Activated B cell treated with CpG ODN at 0.5 μM for 24 hours (primary cell): ENCODE data around the gene TEX52. TPM values are rescaled to one million over a fixed set of nuclear protein-coding genes. Genes with fewer than 3 reads are reported as not detected.
A peak's percentile ranks its signal among the peaks of the same experiment; 100 is the strongest.

Source experiments
- ATAC-seq: fragments of 200-7000 bp; cut with Tn5 transposase; one replicate; pipeline ENCODE4 v1.10.0; 2021; ENCODE audit warnings: low read depth, mild to moderate bottlenecking, moderate library complexity
- CTCF ChIA-PET: fragments of 350-600 bp; sonication (Branson Sonifier 250); formaldehyde crosslinking; loops from one replicate; lab custom pipeline; 2021; ENCODE audit warnings: antibody characterized with exemption; lab: Charles Lee
- POLR2A ChIA-PET: fragments of 350-600 bp; sonication (Branson Sonifier 250); formaldehyde crosslinking; loops from one replicate; lab custom pipeline; 2021; ENCODE audit warnings: antibody characterized with exemption; lab: Charles Lee
- DNase-seq: peaks from one replicate; pipeline ENCODE4 v3.0.0; 2022
- H3K27ac Mint-ChIP-seq: one replicate; pipeline ENCODE4 v1.8.0; 2020; ENCODE audit warnings: mixed read lengths
- H3K27me3 Mint-ChIP-seq: one replicate; pipeline ENCODE4 v1.8.0; 2021; ENCODE audit warnings: mixed read lengths
- H3K36me3 Mint-ChIP-seq: one replicate; pipeline ENCODE4 v1.8.0; 2021; ENCODE audit warnings: low read depth, mixed read lengths
- H3K4me1 Mint-ChIP-seq: one replicate; pipeline ENCODE4 v1.8.0; 2021; ENCODE audit warnings: mixed read lengths
- H3K4me3 Mint-ChIP-seq: one replicate; pipeline ENCODE4 v1.8.0; 2020; ENCODE audit warnings: mild to moderate bottlenecking, mixed read lengths
- H3K9me3 Mint-ChIP-seq: one replicate; pipeline ENCODE4 v1.8.0; 2020; ENCODE audit warnings: mixed read lengths
- intact Hi-C: fragments of 100-400 bp; cut with micrococcal nuclease; formaldehyde crosslinking; loops from one replicate; pipeline ENCODE4 v1.15.1; 2024
- total RNA-seq: library from RNA; stranded (reverse); gene quantifications from 2 replicates; pipeline ENCODE4 v1.2.3, GENCODE V29; 2022
- TF ChIP-seq, protein P1 (sequence below): fragments of 200-600 bp; IDR thresholded peaks from one replicate; pipeline ENCODE4 v1.8.0; 2022; ENCODE audit warnings: antibody characterized with exemption, mild to moderate bottlenecking

Gene TEX52
- total RNA-seq, 1 donor from 2014 or later, result not detected

DNA sequence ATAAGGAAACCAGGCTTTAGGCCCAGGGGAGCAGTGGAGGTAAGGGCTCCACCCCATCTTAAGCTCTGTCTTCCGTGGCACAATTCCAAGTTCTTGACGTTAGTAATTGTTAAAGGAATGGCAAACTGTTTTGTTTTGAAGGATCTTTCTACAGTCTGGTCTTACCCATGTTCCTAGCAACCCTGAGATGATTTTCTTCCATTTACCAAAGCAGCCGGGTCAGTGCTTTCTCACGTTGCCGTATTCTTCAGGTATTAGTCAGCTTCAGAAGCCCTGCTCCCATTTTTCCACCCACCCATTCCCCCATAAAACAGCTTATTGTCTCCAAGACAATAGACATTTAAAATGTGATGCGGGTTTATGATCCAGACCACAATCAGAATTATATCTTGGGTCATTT is 32.3 kb downstream of the TEX52 start:
- TF ChIP-seq, protein P1, sequence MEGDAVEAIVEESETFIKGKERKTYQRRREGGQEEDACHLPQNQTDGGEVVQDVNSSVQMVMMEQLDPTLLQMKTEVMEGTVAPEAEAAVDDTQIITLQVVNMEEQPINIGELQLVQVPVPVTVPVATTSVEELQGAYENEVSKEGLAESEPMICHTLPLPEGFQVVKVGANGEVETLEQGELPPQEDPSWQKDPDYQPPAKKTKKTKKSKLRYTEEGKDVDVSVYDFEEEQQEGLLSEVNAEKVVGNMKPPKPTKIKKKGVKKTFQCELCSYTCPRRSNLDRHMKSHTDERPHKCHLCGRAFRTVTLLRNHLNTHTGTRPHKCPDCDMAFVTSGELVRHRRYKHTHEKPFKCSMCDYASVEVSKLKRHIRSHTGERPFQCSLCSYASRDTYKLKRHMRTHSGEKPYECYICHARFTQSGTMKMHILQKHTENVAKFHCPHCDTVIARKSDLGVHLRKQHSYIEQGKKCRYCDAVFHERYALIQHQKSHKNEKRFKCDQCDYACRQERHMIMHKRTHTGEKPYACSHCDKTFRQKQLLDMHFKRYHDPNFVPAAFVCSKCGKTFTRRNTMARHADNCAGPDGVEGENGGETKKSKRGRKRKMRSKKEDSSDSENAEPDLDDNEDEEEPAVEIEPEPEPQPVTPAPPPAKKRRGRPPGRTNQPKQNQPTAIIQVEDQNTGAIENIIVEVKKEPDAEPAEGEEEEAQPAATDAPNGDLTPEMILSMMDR, result no peak
- DNase-seq (no peak), ATAC-seq (no peak)
- H3K27me3 Mint-ChIP-seq, result no peaks in the 10 kb centered on the region
- H3K27ac Mint-ChIP-seq, result no peak overlapping the region
- H3K9me3 Mint-ChIP-seq, result no peaks in the 10 kb centered on the region
- peaks cover 91% of the 10 kb centered on the region for H3K36me3 Mint-ChIP-seq
- POLR2A ChIA-PET, result no interaction called here
- H3K4me3 Mint-ChIP-seq, result no peak overlapping the region
- CTCF ChIA-PET, result no interaction called here
- intact Hi-C loops, result no loop called here
- H3K4me1 Mint-ChIP-seq, result no peaks in the 10 kb centered on the region

DNA sequence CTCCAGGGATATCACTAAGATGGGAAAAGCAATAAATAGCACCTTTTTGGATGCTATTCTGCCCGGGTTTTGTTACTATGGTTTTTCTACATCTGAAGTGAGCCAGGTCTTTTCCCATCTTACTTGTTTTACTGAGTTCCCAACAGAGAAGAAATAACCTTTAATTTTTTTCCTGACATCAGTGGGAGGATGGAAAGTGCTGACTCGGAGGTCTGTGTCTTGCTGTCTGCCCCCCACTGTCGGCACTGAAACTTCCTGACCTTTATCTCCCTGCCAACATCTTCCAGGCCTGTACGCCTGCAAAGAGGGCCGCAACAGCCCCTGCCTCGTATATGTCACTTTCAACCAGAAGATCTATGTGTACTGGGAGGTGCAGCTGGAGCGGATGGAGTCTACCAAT is 33.4 kb downstream of the TEX52 start:
- Mint-ChIP-seq H3K27ac (no peak overlapping the region), H3K27me3 (no peaks in the 10 kb centered on the region), H3K36me3 (peaks cover 89% of the 10 kb centered on the region), H3K4me1 (no peaks in the 10 kb centered on the region), H3K4me3 (no peak overlapping the region), H3K9me3 (no peaks in the 10 kb centered on the region)
- intact Hi-C loops, result no loop called here
- ChIA-PET CTCF (no interaction called here), POLR2A (no interaction called here)
- ATAC-seq, result no peak
- TF ChIP-seq, protein P1, result no peak
- DNase-seq, result no peak

DNA sequence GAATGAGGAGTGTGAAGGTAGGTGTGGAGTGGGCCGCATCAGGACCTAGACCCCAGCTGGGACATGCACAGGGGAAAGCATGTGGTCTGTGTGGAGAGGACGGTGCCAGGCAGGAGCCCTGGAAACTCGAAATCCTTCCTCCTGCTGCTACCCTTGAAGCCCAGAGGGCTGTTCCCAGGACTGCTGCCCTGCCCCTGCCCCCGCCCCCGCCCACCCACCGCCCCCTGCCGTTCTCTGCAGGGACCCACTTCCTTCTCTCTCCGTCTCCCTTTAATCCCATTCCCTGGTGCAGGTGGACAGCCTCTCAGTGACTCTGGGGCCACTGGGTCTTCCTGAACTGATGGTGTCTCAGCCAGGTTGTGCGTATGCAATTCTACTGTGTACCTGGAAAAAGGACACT is 36.4 kb downstream of the TEX52 start:
- no peak overlapping the region for H3K4me3 Mint-ChIP-seq
- ATAC-seq (no peak), DNase-seq (no peak)
- H3K27me3 Mint-ChIP-seq, result no peaks in the 10 kb centered on the region
- H3K27ac Mint-ChIP-seq, result no peak overlapping the region
- TF ChIP-seq, protein P1, result no peak
- H3K9me3 Mint-ChIP-seq, result no peaks in the 10 kb centered on the region
- H3K4me1 Mint-ChIP-seq, result peaks cover 5% of the 10 kb centered on the region
- intact Hi-C loops, result no loop called here
- ChIA-PET POLR2A (interaction anchor here (0.6 kb wide), 2 partner anchors 26 to 42 kb away, joined by 4 to 5 read pairs; partner anchors contain the start of gene FKBP4), CTCF (no interaction called here)
- peaks cover 83% of the 10 kb centered on the region for H3K36me3 Mint-ChIP-seq

DNA sequence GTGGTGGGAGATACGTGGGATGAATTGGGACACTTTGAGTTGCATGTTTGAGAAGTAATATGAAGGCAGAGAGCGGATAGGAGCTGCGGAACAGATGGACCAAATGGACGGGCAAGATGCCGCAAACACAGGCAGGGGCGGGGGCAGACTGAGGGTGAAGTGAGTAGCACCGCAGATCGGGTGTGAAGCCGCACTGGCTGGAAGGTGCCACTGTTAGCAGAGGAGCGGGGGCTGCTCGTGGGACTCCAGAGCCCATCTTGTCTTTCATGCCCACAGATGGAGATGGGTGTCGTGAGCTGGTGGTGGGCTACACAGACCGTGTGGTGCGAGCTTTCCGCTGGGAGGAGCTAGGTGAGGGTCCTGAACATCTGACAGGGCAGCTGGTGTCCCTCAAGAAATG is 37.0 kb downstream of the TEX52 start:
- Mint-ChIP-seq H3K4me3 (no peak overlapping the region), H3K9me3 (no peaks in the 10 kb centered on the region), H3K36me3 (peaks cover 79% of the 10 kb centered on the region), H3K27me3 (no peaks in the 10 kb centered on the region), H3K4me1 (peaks cover 6% of the 10 kb centered on the region), H3K27ac (no peak overlapping the region)
- TF ChIP-seq, protein P1, result no peak
- CTCF ChIA-PET, result no interaction called here
- intact Hi-C loops, result no loop called here
- ATAC-seq, result no peak
- POLR2A ChIA-PET, result interaction anchor here (0.6 kb wide), 2 partner anchors 25 to 42 kb away, joined by 4 to 5 read pairs; partner anchors contain the start of gene FKBP4
- no peak for DNase-seq

DNA sequence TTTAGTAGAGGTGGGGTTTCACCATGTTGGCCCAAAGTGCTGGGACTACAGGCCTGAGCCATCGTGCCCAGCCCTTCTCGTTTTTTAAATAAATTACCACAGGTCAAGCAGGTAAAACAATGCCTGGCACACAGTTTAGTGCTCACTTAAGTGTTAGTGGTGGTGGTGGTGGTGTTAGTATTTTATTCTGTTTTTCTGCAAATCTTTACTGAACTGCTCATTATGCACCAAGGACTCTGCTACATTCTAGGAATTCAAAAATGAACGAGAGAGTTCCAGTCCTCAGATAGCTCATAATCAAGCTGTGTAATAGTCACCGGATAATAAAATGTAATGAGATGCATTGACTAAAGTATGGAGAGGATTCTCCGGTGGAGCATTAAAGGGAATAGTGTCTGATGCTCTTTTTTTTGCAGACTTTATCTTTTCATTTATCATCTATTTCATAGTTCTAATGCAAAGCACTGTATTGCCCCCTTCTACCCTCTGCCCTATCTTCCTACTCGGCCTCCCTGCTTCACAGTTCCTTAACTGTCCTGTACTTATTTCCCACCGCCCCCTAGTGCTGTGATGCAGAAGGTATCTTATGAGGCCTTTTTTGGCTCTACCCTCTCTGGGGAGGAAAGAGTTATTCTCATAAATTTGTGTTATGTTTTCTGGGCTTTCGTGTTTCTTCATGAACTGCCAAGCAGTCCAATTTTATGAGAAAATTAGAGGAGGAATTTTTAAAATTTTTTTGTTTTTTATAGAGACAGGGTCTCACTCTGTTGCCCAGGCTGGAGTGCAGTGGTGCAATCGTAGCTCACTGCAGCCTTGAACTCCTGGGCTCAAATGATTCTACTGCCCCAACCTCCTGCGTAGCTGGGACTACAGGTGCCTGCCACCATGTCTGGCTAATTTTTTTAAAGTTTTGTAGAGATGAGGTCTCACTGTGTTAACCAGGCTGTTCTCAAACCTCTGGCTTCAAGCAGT is 43.3 kb downstream of the TEX52 start:
- Mint-ChIP-seq H3K27me3 (no peaks in the 10 kb centered on the region), H3K9me3 (no peaks in the 10 kb centered on the region), H3K4me1 (peaks cover 36% of the 10 kb centered on the region), H3K27ac (peak overlapping the region; percentile 99), H3K4me3 (peak overlapping the region; percentile 100), H3K36me3 (peaks cover 34% of the 10 kb centered on the region)
- TF ChIP-seq, protein P1, result peak; percentile 26
- intact Hi-C loops, result loop anchor here (1.0 kb wide), 2 partner anchors 77 to 130 kb away; partner anchors contain the start of gene TULP3
- peak; percentile 13 for ATAC-seq
- DNase-seq, result no peak
- ChIA-PET CTCF (interaction anchor here (0.7 to 1.2 kb wide), 3 partner anchors 13 to 130 kb away, joined by 3 read pairs; no protein-coding TSS in a partner anchor), POLR2A (interaction anchor here (0.8 to 2.9 kb wide), 4 partner anchors 18 to 123 kb away, joined by 3 to 36 read pairs (median 8); partner anchors contain the start of genes FKBP4 and TULP3)
